OCI-LY1 (cell line): ENCODE data around the gene DMRTC2.

Source experiments
- H2AFZ ChIP-seq: fragments of 200-600 bp; sonication (generic), shearing (Covaris generic); 2 replicates; pipeline ENCODE4 v1.6.0; 2014; ENCODE audit warnings: antibody characterized with exemption, mild to moderate bottlenecking, low read length
- H3F3A ChIP-seq: fragments of 200-600 bp; sonication (generic), shearing (Covaris generic); 2 replicates; pipeline ENCODE4 v1.6.0; 2014; ENCODE audit warnings: mild to moderate bottlenecking, antibody characterized with exemption, low read length, moderate library complexity; ENCODE audit not compliant: insufficient read depth
- H3K27ac ChIP-seq: fragments of 200-600 bp; sonication (generic); 2 replicates; pipeline ENCODE4 v1.5.1; 2014; ENCODE audit warnings: low read length, mixed run types, mild to moderate bottlenecking, low read depth; ENCODE audit not compliant: poor library complexity, severe bottlenecking
- H3K27me3 ChIP-seq: fragments of 200-600 bp; sonication (generic); 2 replicates; pipeline ENCODE4 v1.6.0; 2014; ENCODE audit warnings: antibody characterized with exemption, mild to moderate bottlenecking, low read length, moderate library complexity; ENCODE audit not compliant: insufficient read depth
- H3K36me3 ChIP-seq: fragments of 200-600 bp; sonication (generic); 2 replicates; pipeline ENCODE4 v1.6.1; 2014; ENCODE audit warnings: mild to moderate bottlenecking, antibody characterized with exemption, low read length, moderate library complexity, mixed read lengths; ENCODE audit not compliant: insufficient read depth
- H3K4me1 ChIP-seq: fragments of 200-600 bp; sonication (generic); 2 replicates; pipeline ENCODE4 v1.5.1; 2014; ENCODE audit warnings: mild to moderate bottlenecking, low read length, moderate library complexity; ENCODE audit not compliant: insufficient read depth, severe bottlenecking
- H3K4me2 ChIP-seq: fragments of 200-600 bp; sonication (generic), shearing (Covaris generic); 2 replicates; pipeline ENCODE4 v1.6.1; 2014; ENCODE audit warnings: low read length
- H3K4me3 ChIP-seq: fragments of 200-600 bp; sonication (generic); 2 replicates; pipeline ENCODE4 v1.5.1; 2014; ENCODE audit warnings: low read length, low read depth, mild to moderate bottlenecking, mixed read lengths; ENCODE audit not compliant: poor library complexity, severe bottlenecking
- H3K79me2 ChIP-seq: fragments of 200-600 bp; shearing (Covaris generic); 2 replicates; pipeline ENCODE4 v1.6.1; 2016; ENCODE audit warnings: mixed run types, low read length, mixed read lengths; ENCODE audit not compliant: insufficient read depth
- H3K9ac ChIP-seq: fragments of 200-600 bp; sonication (generic), shearing (Covaris generic); 2 replicates; pipeline ENCODE4 v1.6.1; 2014; ENCODE audit warnings: mild to moderate bottlenecking, low read length, mixed read lengths
- H3K9me2 ChIP-seq: fragments of 200-600 bp; sonication (generic), shearing (Covaris generic); 2 replicates; pipeline ENCODE4 v1.6.1; 2014; ENCODE audit warnings: low read depth, mild to moderate bottlenecking, low read length, mixed read lengths
- H3K9me3 ChIP-seq: fragments of 200-600 bp; shearing (Covaris generic); 2 replicates; pipeline ENCODE4 v1.6.1; 2014; ENCODE audit warnings: low read length, mixed read lengths
- H4K20me1 ChIP-seq: fragments of 200-600 bp; sonication (generic), shearing (Covaris generic); 2 replicates; pipeline ENCODE4 v1.6.0; 2016; ENCODE audit warnings: mild to moderate bottlenecking, low read length; ENCODE audit not compliant: insufficient read depth
- CTCF ChIP-seq: fragments of 200-600 bp; sonication (generic), shearing (Covaris generic); IDR thresholded peaks from 2 replicates; pipeline ENCODE4 v1.5.1; 2017; ENCODE audit warnings: mild to moderate bottlenecking, antibody characterized with exemption, low read length, moderate library complexity, mixed read lengths
- EZH2 ChIP-seq: fragments of 200-600 bp; sonication (generic), shearing (Covaris generic); IDR thresholded peaks from 2 replicates; pipeline ENCODE4 v1.8.0; 2017; ENCODE audit warnings: borderline replicate concordance, mixed run types, mild to moderate bottlenecking, antibody characterized with exemption, low read length, moderate library complexity, mixed read lengths

DMRTC2 gene

GRCh38 chr19:41813911-41814310 lies 30.9 kb upstream of the DMRTC2 start:
- no peaks in the 10 kb centered on the region for H3K9me2 ChIP-seq
- H3K4me2 ChIP-seq: no peak overlapping the region
- TF ChIP-seq EZH2: no peak
- TF ChIP-seq CTCF: no peak
- no peak overlapping the region for H3K27ac ChIP-seq
- no peaks in the 10 kb centered on the region for H3K4me1 ChIP-seq
- H3K36me3 ChIP-seq: no peaks in the 10 kb centered on the region
- H3K79me2 ChIP-seq: no peaks in the 10 kb centered on the region
- no peak overlapping the region for H2AFZ ChIP-seq
- H3F3A ChIP-seq: no peaks in the 10 kb centered on the region
- no peak overlapping the region for H3K9ac ChIP-seq
- H3K27me3 ChIP-seq: no peaks in the 10 kb centered on the region
- no peaks in the 10 kb centered on the region for H3K9me3 ChIP-seq
- no peak overlapping the region for H3K4me3 ChIP-seq
- H4K20me1 ChIP-seq: no peaks in the 10 kb centered on the region

DNA sequence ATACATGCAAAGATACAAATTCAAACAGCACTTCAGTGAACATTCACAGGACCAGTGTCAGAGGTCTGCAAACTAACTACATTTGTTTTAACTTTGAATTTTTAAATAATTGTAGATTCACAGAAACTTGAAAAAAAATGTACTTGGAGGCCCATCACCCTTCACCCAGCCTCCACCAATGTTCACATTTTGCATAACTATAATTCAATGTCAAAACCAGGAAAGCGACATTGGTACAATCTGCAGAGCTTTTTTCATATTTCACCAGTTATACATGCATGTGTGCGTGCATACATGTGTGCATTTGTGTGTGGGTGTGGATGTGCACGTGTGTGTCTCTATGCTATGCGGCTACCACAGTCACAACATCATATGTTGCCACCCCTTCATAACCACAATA lies 29.5 kb upstream of the DMRTC2 start:
- no peaks in the 10 kb centered on the region for H3K36me3 ChIP-seq
- H3K27me3 ChIP-seq: no peaks in the 10 kb centered on the region
- H3K9me3 ChIP-seq: no peaks in the 10 kb centered on the region
- no peak overlapping the region for H3K9ac ChIP-seq
- no peaks in the 10 kb centered on the region for H3F3A ChIP-seq
- no peak overlapping the region for H2AFZ ChIP-seq
- H4K20me1 ChIP-seq: no peaks in the 10 kb centered on the region
- no peaks in the 10 kb centered on the region for H3K4me1 ChIP-seq
- H3K4me2 ChIP-seq: no peak overlapping the region
- TF ChIP-seq EZH2 (no peak), CTCF (no peak)
- no peak overlapping the region for H3K4me3 ChIP-seq
- no peaks in the 10 kb centered on the region for H3K79me2 ChIP-seq
- no peak overlapping the region for H3K27ac ChIP-seq
- H3K9me2 ChIP-seq: no peaks in the 10 kb centered on the region

GRCh38 chr19:41816761-41817160 lies 28.1 kb upstream of the DMRTC2 start:
- no peaks in the 10 kb centered on the region for H3K4me1 ChIP-seq
- no peak overlapping the region for H2AFZ ChIP-seq
- H3K4me3 ChIP-seq: no peak overlapping the region
- H3K27me3 ChIP-seq: no peaks in the 10 kb centered on the region
- TF ChIP-seq EZH2 (no peak), CTCF (no peak)
- H3K36me3 ChIP-seq: no peaks in the 10 kb centered on the region
- H3K9me3 ChIP-seq: no peaks in the 10 kb centered on the region
- H3K79me2 ChIP-seq: no peaks in the 10 kb centered on the region
- no peaks in the 10 kb centered on the region for H4K20me1 ChIP-seq
- H3K9ac ChIP-seq: no peak overlapping the region
- H3K4me2 ChIP-seq: no peak overlapping the region
- no peaks in the 10 kb centered on the region for H3K9me2 ChIP-seq
- no peaks in the 10 kb centered on the region for H3F3A ChIP-seq
- no peak overlapping the region for H3K27ac ChIP-seq
